Esophagus muscularis mucosa (tissue), 3 donors: Measurements from ENCODE around the gene PLCL1.

ENCODE experiments used
- POLR2A ChIP-seq: fragments of 450-650 bp; IDR thresholded peaks from one replicate; pipeline ENCODE4 v1.6.1; 2017; ENCODE audit warnings: antibody characterized with exemption, moderate library complexity, mild to moderate bottlenecking, low read depth
- TF ChIP-seq, protein P1 (sequence below), 3 experiments: fragments of 200-600 bp in 2 of 3; fragments of 450-650 bp in 1 of 3; sonication (generic) in 2 of 3; IDR thresholded peaks; one replicate each; pipeline ENCODE4 v1.5.1; 2017 to 2019; ENCODE audit warnings: antibody characterized with exemption in 3 of 3, mild to moderate bottlenecking in 2 of 3, moderate library complexity in 1 of 3

GRCh38 chr2:198106621-198107385 lies 302.4 kb downstream of the PLCL1 start:
- TF ChIP-seq, protein P1, sequence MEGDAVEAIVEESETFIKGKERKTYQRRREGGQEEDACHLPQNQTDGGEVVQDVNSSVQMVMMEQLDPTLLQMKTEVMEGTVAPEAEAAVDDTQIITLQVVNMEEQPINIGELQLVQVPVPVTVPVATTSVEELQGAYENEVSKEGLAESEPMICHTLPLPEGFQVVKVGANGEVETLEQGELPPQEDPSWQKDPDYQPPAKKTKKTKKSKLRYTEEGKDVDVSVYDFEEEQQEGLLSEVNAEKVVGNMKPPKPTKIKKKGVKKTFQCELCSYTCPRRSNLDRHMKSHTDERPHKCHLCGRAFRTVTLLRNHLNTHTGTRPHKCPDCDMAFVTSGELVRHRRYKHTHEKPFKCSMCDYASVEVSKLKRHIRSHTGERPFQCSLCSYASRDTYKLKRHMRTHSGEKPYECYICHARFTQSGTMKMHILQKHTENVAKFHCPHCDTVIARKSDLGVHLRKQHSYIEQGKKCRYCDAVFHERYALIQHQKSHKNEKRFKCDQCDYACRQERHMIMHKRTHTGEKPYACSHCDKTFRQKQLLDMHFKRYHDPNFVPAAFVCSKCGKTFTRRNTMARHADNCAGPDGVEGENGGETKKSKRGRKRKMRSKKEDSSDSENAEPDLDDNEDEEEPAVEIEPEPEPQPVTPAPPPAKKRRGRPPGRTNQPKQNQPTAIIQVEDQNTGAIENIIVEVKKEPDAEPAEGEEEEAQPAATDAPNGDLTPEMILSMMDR (IDR thresholded peaks at IDR 0.05) = no peak
- no peak for TF ChIP-seq POLR2A
